Spleen (tissue), 7 donors: ENCODE results near the gene MTX3.

Experiments
- POLR2A ChIP-seq, 3 donors: fragments of 450-650 bp; IDR thresholded peaks; one replicate each; pipeline ENCODE4 v1.5.1; 2017; ENCODE audit warnings: antibody characterized with exemption in 3 of 3, mild to moderate bottlenecking in 1 of 3
- TF ChIP-seq, protein P1 (sequence below), 11 experiments: fragments of 200-600 bp in 7 of 11; fragments of 450-650 bp in 4 of 11; sonication (generic) in 4 of 11; IDR thresholded peaks in 8 of 11; conservative IDR thresholded peaks in 3 of 11; 1 replicate in 7 of 11; 2 replicates in 4 of 11; pipeline versions ENCODE4 v1.4.0 to v1.8.0; 2016 to 2021; ENCODE audit warnings: antibody characterized with exemption in 11 of 11, inconsistent platforms in 4 of 11, mild to moderate bottlenecking in 1 of 11
- donor health status: DM: no; HTN: no; CAD: no; lungs with moderate emphysema.
- donor health status: DM: no; HTN: no; CAD: no.
- donor health status: DM: no; HTN: no; CAD: no.

DNA sequence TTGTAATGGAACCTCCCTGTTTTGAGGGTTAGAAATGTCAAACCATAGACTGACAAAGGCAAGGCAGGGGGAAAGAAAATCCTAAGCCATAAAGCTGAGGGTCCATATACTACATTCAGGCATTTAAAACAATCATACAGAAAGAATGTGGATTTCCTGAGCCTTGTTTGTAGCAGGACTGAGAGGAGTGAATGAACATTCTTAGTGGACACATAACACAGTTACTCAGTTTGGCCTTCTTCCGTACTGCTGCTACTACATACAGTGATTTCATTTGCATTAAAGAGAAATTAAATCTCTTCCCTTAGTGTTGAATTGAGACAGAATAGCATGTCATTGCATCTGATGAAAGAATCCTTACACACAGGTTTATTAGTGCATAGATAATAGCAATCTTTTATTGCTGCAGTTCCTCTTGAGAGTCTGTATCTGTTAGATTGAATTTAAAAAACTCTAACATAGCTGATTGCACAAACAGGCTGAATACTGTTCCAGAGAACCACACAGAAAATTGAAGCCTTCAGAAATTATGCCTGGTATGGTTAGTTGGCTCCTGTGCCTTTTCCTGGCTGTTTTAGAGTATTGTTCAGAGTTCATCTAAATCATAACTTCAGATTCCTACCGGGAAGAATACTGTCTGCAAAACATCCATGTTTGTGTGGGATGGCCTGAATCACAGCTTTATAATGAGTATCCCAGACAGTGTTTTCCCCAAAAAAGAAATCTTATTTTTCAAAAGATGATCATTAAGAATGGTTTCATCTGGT, 2.0 kb upstream of the MTX3 start:
- TF ChIP-seq, protein P1, sequence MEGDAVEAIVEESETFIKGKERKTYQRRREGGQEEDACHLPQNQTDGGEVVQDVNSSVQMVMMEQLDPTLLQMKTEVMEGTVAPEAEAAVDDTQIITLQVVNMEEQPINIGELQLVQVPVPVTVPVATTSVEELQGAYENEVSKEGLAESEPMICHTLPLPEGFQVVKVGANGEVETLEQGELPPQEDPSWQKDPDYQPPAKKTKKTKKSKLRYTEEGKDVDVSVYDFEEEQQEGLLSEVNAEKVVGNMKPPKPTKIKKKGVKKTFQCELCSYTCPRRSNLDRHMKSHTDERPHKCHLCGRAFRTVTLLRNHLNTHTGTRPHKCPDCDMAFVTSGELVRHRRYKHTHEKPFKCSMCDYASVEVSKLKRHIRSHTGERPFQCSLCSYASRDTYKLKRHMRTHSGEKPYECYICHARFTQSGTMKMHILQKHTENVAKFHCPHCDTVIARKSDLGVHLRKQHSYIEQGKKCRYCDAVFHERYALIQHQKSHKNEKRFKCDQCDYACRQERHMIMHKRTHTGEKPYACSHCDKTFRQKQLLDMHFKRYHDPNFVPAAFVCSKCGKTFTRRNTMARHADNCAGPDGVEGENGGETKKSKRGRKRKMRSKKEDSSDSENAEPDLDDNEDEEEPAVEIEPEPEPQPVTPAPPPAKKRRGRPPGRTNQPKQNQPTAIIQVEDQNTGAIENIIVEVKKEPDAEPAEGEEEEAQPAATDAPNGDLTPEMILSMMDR (IDR thresholded peaks at IDR 0.05 in 8 of 11, conservative IDR thresholded peaks at IDR 0.05 in 3 of 11): no peak
- TF ChIP-seq POLR2A (IDR thresholded peaks at IDR 0.05): no peak
